Mesenchymal stem cell (in vitro differentiated cells and primary cell): ENCODE results near the gene SRRT.
A peak's percentile ranks its signal among the peaks of the same experiment; 100 is the strongest.

Source experiments
- DNase-seq: peaks from one replicate; pipeline ENCODE4 v3.0.0-alpha.2; 2013
- H2AFZ ChIP-seq: one replicate; pipeline ENCODE4 v1.6.1; 2013; ENCODE audit warnings: low read depth, mild to moderate bottlenecking, control low read depth, inconsistent platforms, low read length, moderate library complexity
- H2AK5ac ChIP-seq: 2 replicates; pipeline ENCODE4 v1.6.1; 2013; ENCODE audit warnings: low read length, moderate library complexity, mild to moderate bottlenecking, inconsistent platforms; ENCODE audit not compliant: severe bottlenecking
- H2BK120ac ChIP-seq: one replicate; pipeline ENCODE4 v1.6.1; 2013; ENCODE audit warnings: low read depth, mild to moderate bottlenecking, inconsistent platforms, low read length, moderate library complexity
- H2BK12ac ChIP-seq, 2 experiments: one replicate each; pipeline ENCODE4 v1.6.1; 2013; ENCODE audit warnings: inconsistent platforms in 2 of 2, low read length in 2 of 2, mild to moderate bottlenecking in 2 of 2, moderate library complexity in 2 of 2, control low read depth in 1 of 2
- H2BK15ac ChIP-seq: one replicate; pipeline ENCODE4 v1.6.1; 2013; ENCODE audit warnings: mild to moderate bottlenecking, low read depth, inconsistent platforms; ENCODE audit not compliant: poor library complexity, severe bottlenecking
- H2BK5ac ChIP-seq: 2 replicates; pipeline ENCODE4 v1.6.1; 2013; ENCODE audit warnings: low read depth, mild to moderate bottlenecking, low read length, control low read depth, inconsistent platforms; ENCODE audit not compliant: poor library complexity, severe bottlenecking
- H3K14ac ChIP-seq, 2 experiments: one replicate each; pipeline ENCODE4 v1.6.1; 2013; ENCODE audit warnings: inconsistent platforms in 2 of 2, low read length in 2 of 2, control low read depth in 1 of 2, mild to moderate bottlenecking in 1 of 2, moderate library complexity in 1 of 2
- H3K18ac ChIP-seq, 2 experiments: one replicate each; pipeline ENCODE4 v1.6.1; 2013; ENCODE audit warnings: inconsistent platforms in 2 of 2, low read length in 2 of 2, control low read depth in 1 of 2, low read depth in 1 of 2, mild to moderate bottlenecking in 1 of 2
- H3K23ac ChIP-seq, 2 experiments: one replicate each; pipeline ENCODE4 v1.6.1; 2013; ENCODE audit warnings: inconsistent platforms in 2 of 2, low read length in 2 of 2, mild to moderate bottlenecking in 2 of 2, moderate library complexity in 2 of 2, control low read depth in 1 of 2
- H3K27ac ChIP-seq: 2 replicates; pipeline ENCODE4 v1.5.1; 2013; ENCODE audit warnings: mild to moderate bottlenecking, moderate library complexity, low read length, control low read depth, inconsistent platforms; ENCODE audit not compliant: poor library complexity, severe bottlenecking
- H3K27me3 ChIP-seq, 2 experiments: 2 replicates each; pipeline versions ENCODE4 v1.6.1 to v1.7.0; 2013; ENCODE audit warnings: low read length in 2 of 2, mild to moderate bottlenecking in 2 of 2, moderate library complexity in 2 of 2, control low read depth in 1 of 2, inconsistent platforms in 1 of 2; ENCODE audit not compliant: control insufficient read depth in 1 of 2, insufficient read depth in 1 of 2
- H3K36me3 ChIP-seq, 2 experiments: 2 replicates each; pipeline versions ENCODE4 v1.6.1 to v1.7.0; 2013; ENCODE audit warnings: low read length in 2 of 2, control low read depth in 1 of 2, inconsistent platforms in 1 of 2, low read depth in 1 of 2, mild to moderate bottlenecking in 1 of 2; ENCODE audit not compliant: insufficient read depth in 2 of 2, control insufficient read depth in 1 of 2
- H3K4ac ChIP-seq, 2 experiments: one replicate each; pipeline ENCODE4 v1.6.1; 2013; ENCODE audit warnings: inconsistent platforms in 2 of 2, low read length in 2 of 2, mild to moderate bottlenecking in 2 of 2, moderate library complexity in 2 of 2, control low read depth in 1 of 2, low read depth in 1 of 2
- H3K4me1 ChIP-seq: 2 replicates; pipeline ENCODE4 v1.6.1; 2013; ENCODE audit warnings: low read depth, low read length, control low read depth; ENCODE audit not compliant: control insufficient read depth, insufficient read depth
- H3K4me2 ChIP-seq: 2 replicates; pipeline ENCODE4 v1.6.1; 2013; ENCODE audit warnings: low read length, mild to moderate bottlenecking, inconsistent platforms; ENCODE audit not compliant: poor library complexity, severe bottlenecking
- H3K4me3 ChIP-seq, 2 experiments: 2 replicates each; pipeline versions ENCODE4 v1.5.1 to v1.7.0; 2013; ENCODE audit warnings: low read length in 2 of 2, mild to moderate bottlenecking in 2 of 2, control low read depth in 1 of 2, low read depth in 1 of 2; ENCODE audit not compliant: insufficient read depth in 1 of 2
- H3K79me1 ChIP-seq: replicated peaks from 2 replicates; pipeline ENCODE4 v1.6.1; 2013; ENCODE audit warnings: mild to moderate bottlenecking, control low read depth, low read length, inconsistent platforms; ENCODE audit not compliant: poor library complexity, severe bottlenecking
- H3K9ac ChIP-seq: 2 replicates; pipeline ENCODE4 v1.7.0; 2013; ENCODE audit warnings: mild to moderate bottlenecking, low read length, moderate library complexity
- H3K9me3 ChIP-seq: 2 replicates; pipeline ENCODE4 v1.7.0; 2013; ENCODE audit warnings: mild to moderate bottlenecking, low read length; ENCODE audit not compliant: control insufficient read depth
- H4K8ac ChIP-seq: one replicate; pipeline ENCODE4 v1.6.1; 2013; ENCODE audit warnings: inconsistent platforms, mild to moderate bottlenecking, low read length, moderate library complexity
- H4K91ac ChIP-seq: one replicate; pipeline ENCODE4 v1.6.1; 2013; ENCODE audit warnings: mild to moderate bottlenecking, low read length, inconsistent platforms
- WGBS: methylation state at CpG from one replicate; pipeline ENCODE4 v1.1.7; 2013; ENCODE audit warnings: mixed read lengths; 5-methylcytosine and 5-hydroxymethylcytosine counted together

Gene SRRT

GRCh38 chr7:100893910-100894721 is 19.2 kb downstream of the SRRT start:
- Histone ChIP-seq H3K4me1 (peaks cover 43% of the 10 kb centered on the region), H3K36me3 (peaks cover 0 to under 1% of the 10 kb centered on the region in 2 experiments), H3K18ac (no peak overlapping the region), H3K14ac (no peak overlapping the region), H3K4ac (peak overlapping the region in 1 of 2 experiments; percentile 28), H3K23ac (no peak overlapping the region), H3K9me3 (no peaks in the 10 kb centered on the region), H3K9ac (no peak overlapping the region), H3K79me1 (no peaks in the 10 kb centered on the region), H3K4me2 (peak overlapping the region; percentile 87), H2BK120ac (no peak overlapping the region), H2AFZ (peak overlapping the region; percentile 46), H2AK5ac (no peak overlapping the region), H4K8ac (peak overlapping the region; percentile 54), H3K4me3 (peak overlapping the region in 1 of 2 experiments; percentile 53), H2BK15ac (peak overlapping the region; percentile 13), H2BK5ac (no peak overlapping the region), H3K27ac (no peak overlapping the region), H3K27me3 (peaks cover 23 to 50% of the 10 kb centered on the region in 2 experiments), H2BK12ac (peak overlapping the region in 1 of 2 experiments; percentile 30), H4K91ac (no peak overlapping the region)
- WGBS: 52% methylated on average over 26 of the region's 40 CpGs
- no peak for DNase-seq

- Histone ChIP-seq H3K4me1 (peaks cover 38% of the 10 kb centered on the region), H3K9ac (no peak overlapping the region), H2BK5ac (no peak overlapping the region), H3K4ac (no peak overlapping the region), H3K79me1 (no peaks in the 10 kb centered on the region), H2BK12ac (no peak overlapping the region), H3K27ac (no peak overlapping the region), H3K23ac (peak overlapping the region in 1 of 2 experiments; percentile 91), H3K36me3 (no peaks in the 10 kb centered on the region), H3K9me3 (no peaks in the 10 kb centered on the region), H2AFZ (no peak overlapping the region), H3K4me2 (peak overlapping the region; percentile 87), H4K8ac (no peak overlapping the region), H3K4me3 (peak overlapping the region; percentile 44 to 53), H3K18ac (no peak overlapping the region), H2BK120ac (peak overlapping the region; percentile 8), H2AK5ac (no peak overlapping the region), H3K27me3 (peaks cover 28 to 59% of the 10 kb centered on the region in 2 experiments), H2BK15ac (peak overlapping the region; percentile 82), H3K14ac (no peak overlapping the region), H4K91ac (no peak overlapping the region)
- peak; percentile 46 for DNase-seq
- whole genome bisulfite sequencing: under 1% methylated on average over 62 of the region's 83 CpGs
Measured at GRCh38 chr7:100894860-100895700, 20.2 kb downstream of the SRRT start.

GRCh38 chr7:100895701-100895955 is 20.7 kb downstream of the SRRT start, which contains the start of gene ACHE:
Gene ACHE (minus strand): TSS chr7:100895888. CDS start chr7:100894232, 1,656 bp downstream.
- H3K27me3 ChIP-seq: peaks cover 33 to 63% of the 10 kb centered on the region in 2 experiments
- H3K14ac ChIP-seq: no peak within 1 kb of the TSS
- H2AFZ ChIP-seq: peak within 1 kb of the TSS; percentile 68
- no peaks in the 10 kb centered on the region for H3K36me3 ChIP-seq
- DNase-seq: no peak
- no peak within 1 kb of the TSS for H4K91ac ChIP-seq
- no CpG with 5 or more reads among the region's 32 CpGs for WGBS
- peak within 1 kb of the TSS; percentile 82 for H2BK15ac ChIP-seq
- H3K9me3 ChIP-seq: no peaks in the 10 kb centered on the region
- H3K4ac ChIP-seq: no peak within 1 kb of the TSS
- H2BK5ac ChIP-seq: no peak within 1 kb of the TSS
- no peaks in the 10 kb centered on the region for H3K79me1 ChIP-seq
- no peak within 1 kb of the TSS for H4K8ac ChIP-seq
- H2BK120ac ChIP-seq: peak within 1 kb of the TSS; percentile 8
- H3K4me1 ChIP-seq: peaks cover 35% of the 10 kb centered on the region
- H3K9ac ChIP-seq: no peak within 1 kb of the TSS
- no peak within 1 kb of the TSS for H3K18ac ChIP-seq
- peak within 1 kb of the TSS; percentile 87 for H3K4me2 ChIP-seq
- H3K23ac ChIP-seq: peak within 1 kb of the TSS in 1 of 2 experiments; percentile 91
- peak within 1 kb of the TSS; percentile 48 to 53 for H3K4me3 ChIP-seq
- no peak within 1 kb of the TSS for H2AK5ac ChIP-seq
- no peak within 1 kb of the TSS for H2BK12ac ChIP-seq
- no peak within 1 kb of the TSS for H3K27ac ChIP-seq
